Mesothelial cell of epicardium (in vitro differentiated cells): ENCODE results near the gene FZD1. TPM values are rescaled to one million over a fixed set of nuclear protein-coding genes. Genes with fewer than 3 reads are reported as not detected.

Experiments
- DNase-seq, 2 experiments: peaks; one replicate each; pipeline ENCODE4 v3.0.0; 2021; ENCODE audit warnings: low spot score in 2 of 2; ENCODE audit not compliant: unreplicated experiment in 2 of 2
- H3K27ac Mint-ChIP-seq: 2 replicates; pipeline ENCODE4 v1.8.0; 2021; ENCODE audit warnings: mixed read lengths
- H3K27me3 Mint-ChIP-seq: 2 replicates; pipeline ENCODE4 v1.8.0; 2021; ENCODE audit warnings: low read depth, mixed read lengths
- H3K36me3 Mint-ChIP-seq: 2 replicates; pipeline ENCODE4 v1.8.0; 2021; ENCODE audit warnings: mixed read lengths
- H3K4me1 Mint-ChIP-seq: 2 replicates; pipeline ENCODE4 v1.8.0; 2021; ENCODE audit warnings: mixed read lengths
- H3K4me3 Mint-ChIP-seq: 2 replicates; pipeline ENCODE4 v1.8.0; 2021; ENCODE audit warnings: mild to moderate bottlenecking, moderate library complexity, mixed read lengths
- H3K9me3 Mint-ChIP-seq: 2 replicates; pipeline ENCODE4 v1.8.0; 2021; ENCODE audit warnings: mixed read lengths
- total RNA-seq: library from RNA; stranded (reverse); gene quantifications from 3 replicates; pipeline ENCODE4 v1.2.1, GENCODE V29; 2021
- TF ChIP-seq, protein P1 (sequence below): fragments of 200-600 bp; sonication (generic); IDR thresholded peaks from one replicate; pipeline ENCODE4 v1.5.0; 2021; ENCODE audit warnings: antibody characterized with exemption; ENCODE audit not compliant: unreplicated experiment

The FZD1 gene
- total RNA-seq, 1 donor from 2014 or later: 15.3 TPM

DNA sequence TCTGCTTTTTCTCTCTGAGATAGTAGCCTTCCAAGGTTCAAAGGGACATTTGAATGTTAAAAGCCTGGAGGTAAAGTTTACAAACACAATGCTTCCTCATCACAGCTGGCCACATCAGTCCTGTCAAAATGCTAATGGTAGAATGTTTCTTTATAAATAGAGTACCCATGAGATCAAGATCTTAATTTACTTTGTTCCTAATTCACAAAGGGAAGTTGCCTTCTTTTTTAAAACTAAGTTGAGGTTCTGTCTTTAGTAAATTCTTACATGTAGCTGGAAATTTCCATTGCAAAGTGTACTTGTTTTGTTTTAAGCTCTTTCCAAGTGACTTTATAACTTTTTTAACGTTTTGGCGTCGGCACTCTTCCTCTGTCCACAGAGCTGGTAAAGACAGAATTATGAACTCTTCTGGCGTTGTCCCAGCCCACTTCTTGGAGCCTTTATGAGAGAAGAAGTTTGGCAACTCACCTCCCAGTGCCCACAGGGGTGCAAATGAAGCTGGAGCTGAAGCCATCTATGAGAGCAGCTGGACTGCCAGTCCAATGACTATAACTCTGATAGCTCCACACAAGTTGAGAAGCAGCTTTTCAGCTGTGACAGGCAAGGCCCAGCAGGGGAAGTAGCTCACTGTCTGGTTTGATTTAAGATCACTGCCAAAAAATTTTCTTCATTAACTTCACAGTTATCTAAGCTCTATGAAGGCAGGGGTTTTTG is 23.3 kb downstream of the FZD1 start:
- peaks cover 10% of the 10 kb centered on the region for H3K27me3 Mint-ChIP-seq
- H3K9me3 Mint-ChIP-seq: no peaks in the 10 kb centered on the region
- H3K4me3 Mint-ChIP-seq: no peak overlapping the region
- H3K4me1 Mint-ChIP-seq: peaks cover 19% of the 10 kb centered on the region
- H3K36me3 Mint-ChIP-seq: no peaks in the 10 kb centered on the region
- DNase-seq: no peak
- TF ChIP-seq, protein P1, sequence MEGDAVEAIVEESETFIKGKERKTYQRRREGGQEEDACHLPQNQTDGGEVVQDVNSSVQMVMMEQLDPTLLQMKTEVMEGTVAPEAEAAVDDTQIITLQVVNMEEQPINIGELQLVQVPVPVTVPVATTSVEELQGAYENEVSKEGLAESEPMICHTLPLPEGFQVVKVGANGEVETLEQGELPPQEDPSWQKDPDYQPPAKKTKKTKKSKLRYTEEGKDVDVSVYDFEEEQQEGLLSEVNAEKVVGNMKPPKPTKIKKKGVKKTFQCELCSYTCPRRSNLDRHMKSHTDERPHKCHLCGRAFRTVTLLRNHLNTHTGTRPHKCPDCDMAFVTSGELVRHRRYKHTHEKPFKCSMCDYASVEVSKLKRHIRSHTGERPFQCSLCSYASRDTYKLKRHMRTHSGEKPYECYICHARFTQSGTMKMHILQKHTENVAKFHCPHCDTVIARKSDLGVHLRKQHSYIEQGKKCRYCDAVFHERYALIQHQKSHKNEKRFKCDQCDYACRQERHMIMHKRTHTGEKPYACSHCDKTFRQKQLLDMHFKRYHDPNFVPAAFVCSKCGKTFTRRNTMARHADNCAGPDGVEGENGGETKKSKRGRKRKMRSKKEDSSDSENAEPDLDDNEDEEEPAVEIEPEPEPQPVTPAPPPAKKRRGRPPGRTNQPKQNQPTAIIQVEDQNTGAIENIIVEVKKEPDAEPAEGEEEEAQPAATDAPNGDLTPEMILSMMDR: no peak
- no peak overlapping the region for H3K27ac Mint-ChIP-seq

DNA sequence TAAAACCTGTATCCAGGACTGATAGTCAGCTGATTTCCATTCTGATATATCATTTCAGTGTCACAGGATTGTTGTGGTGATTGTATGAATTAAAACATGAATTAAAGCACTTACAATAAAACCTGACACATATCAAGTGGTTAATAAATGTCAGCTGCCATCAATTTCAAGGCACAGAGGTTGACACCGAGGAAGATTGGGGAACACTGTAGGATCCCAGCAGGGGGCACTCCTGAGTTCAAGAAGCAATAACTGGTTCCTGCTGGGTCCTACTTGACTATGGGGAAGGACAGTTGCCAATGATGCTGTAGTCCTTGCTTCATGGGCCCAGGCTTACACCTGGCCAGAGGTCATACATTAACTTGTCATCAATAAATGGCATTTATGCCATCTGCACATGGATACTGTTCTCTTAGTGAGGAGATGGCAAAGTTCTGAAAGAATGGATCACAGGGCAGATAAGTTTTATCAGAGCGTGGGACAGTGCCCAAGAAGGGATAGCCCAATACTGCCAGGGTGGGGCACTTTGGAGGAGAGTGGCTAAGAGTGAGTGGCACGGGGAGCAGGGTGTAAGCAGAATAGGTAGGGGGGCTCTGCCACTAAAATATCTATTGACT is 24.1 kb downstream of the FZD1 start:
- Mint-ChIP-seq H3K4me3 (no peak overlapping the region), H3K9me3 (no peaks in the 10 kb centered on the region), H3K36me3 (no peaks in the 10 kb centered on the region), H3K4me1 (peaks cover 22% of the 10 kb centered on the region), H3K27ac (no peak overlapping the region), H3K27me3 (peaks cover 14% of the 10 kb centered on the region)
- DNase-seq: no peak
- TF ChIP-seq, protein P1: no peak

DNA sequence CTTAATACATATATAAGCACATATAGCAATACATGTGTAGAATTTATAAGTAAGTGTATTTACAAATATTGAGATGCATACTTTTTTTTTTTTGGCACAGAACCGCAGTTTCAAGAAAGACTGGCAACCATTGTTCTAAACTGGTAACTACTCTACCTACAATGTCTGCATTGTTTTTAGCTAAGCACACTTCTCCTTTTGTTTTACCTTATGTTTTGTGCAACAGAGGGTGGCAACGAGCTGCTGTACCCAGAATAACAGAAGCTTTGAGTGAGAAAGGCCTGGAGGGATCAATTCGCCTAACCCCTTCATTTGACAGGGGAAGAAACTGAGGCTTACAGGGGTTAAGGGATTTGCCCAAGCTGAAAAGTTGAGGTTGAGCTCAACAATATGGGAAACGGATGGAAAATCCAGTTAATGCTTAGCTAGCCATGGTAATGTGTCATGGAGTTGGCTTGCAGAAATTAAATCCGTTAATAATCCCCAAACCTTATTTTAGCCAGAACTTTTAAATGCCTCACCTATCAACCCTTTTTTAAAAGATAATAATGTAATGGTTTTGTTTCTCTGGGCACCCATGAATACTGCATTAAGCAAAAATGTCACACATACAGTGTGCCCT is 25.5 kb downstream of the FZD1 start:
- H3K4me1 Mint-ChIP-seq: peaks cover 22% of the 10 kb centered on the region
- H3K36me3 Mint-ChIP-seq: no peaks in the 10 kb centered on the region
- no peak overlapping the region for H3K27ac Mint-ChIP-seq
- H3K9me3 Mint-ChIP-seq: no peaks in the 10 kb centered on the region
- DNase-seq: no peak
- no peak overlapping the region for H3K4me3 Mint-ChIP-seq
- TF ChIP-seq, protein P1: no peak
- peaks cover 24% of the 10 kb centered on the region for H3K27me3 Mint-ChIP-seq

DNA sequence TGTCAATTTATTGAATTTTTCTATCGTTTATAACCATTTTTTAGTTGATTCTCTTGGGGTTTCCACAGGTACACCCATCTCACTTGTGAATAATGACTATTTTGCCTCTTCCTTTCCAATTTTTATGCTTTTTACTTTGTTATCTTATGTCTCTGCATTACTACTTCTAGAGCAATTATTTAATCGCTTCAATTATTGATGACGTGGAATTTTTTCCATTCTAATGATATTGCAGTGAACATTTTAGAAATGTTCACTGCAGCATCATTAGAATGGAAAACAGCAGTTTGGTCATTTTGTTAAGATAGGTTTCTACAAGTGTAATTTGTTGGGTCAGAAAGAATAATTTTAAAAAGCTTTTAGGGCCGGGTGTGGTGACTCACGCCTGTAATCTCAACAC is 27.1 kb downstream of the FZD1 start:
- no peaks in the 10 kb centered on the region for H3K36me3 Mint-ChIP-seq

DNA sequence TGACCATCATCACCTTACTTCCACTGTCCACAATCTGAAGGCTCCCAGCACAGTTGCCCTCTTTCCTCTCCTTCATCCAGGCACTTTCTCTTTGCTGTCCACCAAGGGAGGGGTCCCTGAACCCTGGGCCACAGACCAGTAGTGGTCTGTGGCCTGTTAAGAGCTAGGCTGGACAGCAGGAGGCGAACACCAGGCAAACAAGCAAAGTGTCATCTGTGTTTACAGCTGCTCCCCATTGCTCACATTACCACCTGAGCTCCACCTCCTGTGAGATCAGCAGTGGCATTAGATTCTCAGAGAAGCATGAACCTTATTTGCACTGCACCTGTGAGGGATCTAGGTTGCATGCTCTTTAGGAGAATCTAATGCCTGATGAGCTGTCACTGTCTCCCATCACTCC is 27.7 kb downstream of the FZD1 start:
- H3K4me3 Mint-ChIP-seq: no peak overlapping the region
- peaks cover 28% of the 10 kb centered on the region for H3K27me3 Mint-ChIP-seq
- H3K9me3 Mint-ChIP-seq: no peaks in the 10 kb centered on the region
- H3K27ac Mint-ChIP-seq: no peak overlapping the region
- no peaks in the 10 kb centered on the region for H3K36me3 Mint-ChIP-seq
- peaks cover 10% of the 10 kb centered on the region for H3K4me1 Mint-ChIP-seq
- no peak for DNase-seq
- TF ChIP-seq, protein P1: no peak

More for the DNA sequence above, 27.1 kb downstream of the FZD1 start:
- Mint-ChIP-seq H3K4me3 (no peak overlapping the region), H3K27me3 (peaks cover 28% of the 10 kb centered on the region), H3K4me1 (peaks cover 15% of the 10 kb centered on the region), H3K9me3 (no peaks in the 10 kb centered on the region), H3K27ac (no peak overlapping the region)
- TF ChIP-seq, protein P1: no peak
- no peak for DNase-seq
